Measurements from ENCODE around the gene GCG. TPM values are rescaled to one million over a fixed set of nuclear protein-coding genes. Genes with fewer than 3 reads are reported as not detected.

GCG gene
- total RNA-seq, 1 experiment from 2014 or later, result not detected

- TF ChIP-seq POLR2A (IDR thresholded peaks at IDR 0.05; ENCODE audit: borderline replicate concordance, extremely low read depth, insufficient read depth, insufficient read length) (no peak), EGR1 (IDR thresholded peaks at IDR 0.05; ENCODE audit: low read depth) (no peak), ZNF274 (IDR thresholded peaks at IDR 0.05; ENCODE audit: low read depth, low read length) (no peak), CBX3 (IDR thresholded peaks at IDR 0.05; ENCODE audit: low read depth) (no peak), EZH2phosphoT487 (IDR thresholded peaks at IDR 0.05; ENCODE audit: borderline replicate concordance) (no peak), ATF3 (IDR thresholded peaks at IDR 0.05) (no peak), SRF (IDR thresholded peaks at IDR 0.05; ENCODE audit: low read depth) (no peak), JUND (IDR thresholded peaks at IDR 0.05) (no peak), RAD21 (IDR thresholded peaks at IDR 0.05; ENCODE audit: low read depth) (no peak), REST (IDR thresholded peaks at IDR 0.05; ENCODE audit: low read depth) (no peak), SP1 (IDR thresholded peaks at IDR 0.05; ENCODE audit: low read depth) (no peak), ZFX (IDR thresholded peaks at IDR 0.05) (no peak), ELF1 (IDR thresholded peaks at IDR 0.05; ENCODE audit: borderline replicate concordance, low read depth) (no peak), TCF7L2 (IDR thresholded peaks at IDR 0.05; ENCODE audit: borderline replicate concordance, extremely low read depth, insufficient read depth, insufficient read length) (no peak)
- ChIA-PET CTCF (interaction anchor here (1.0 to 1.1 kb wide), 2 partner anchors 10 to 139 kb away, joined by 3 read pairs; no protein-coding TSS in a partner anchor), RAD21 (ENCODE audit: low non-redundant PET in 1 of 2, low total read pairs in 2 of 2, uncharacterized antibody in 2 of 2, unreplicated experiment in 2 of 2) (no interaction called here), POLR2A (no interaction called here)
- H3K79me2 ChIP-seq (ENCODE audit: insufficient read depth, low read length), result no peaks in the 10 kb centered on the region
- H2AFZ ChIP-seq (ENCODE audit: low read depth, low read length, poor library complexity, severe bottlenecking), result no peak overlapping the region
- H3K4me1 ChIP-seq (ENCODE audit: control insufficient read depth in 1 of 2, insufficient read depth in 2 of 2, low read length in 2 of 2), result no peaks in the 10 kb centered on the region
- intact Hi-C loops (cut with micrococcal nuclease), result no loop called here
- DNase-seq (ENCODE audit: low read depth, low spot score) (no peak), ATAC-seq (no peak)
- H3K27me3 ChIP-seq (ENCODE audit: insufficient read depth, low read length), result no peaks in the 10 kb centered on the region
- no peak overlapping the region for H3K4me2 ChIP-seq (ENCODE audit: low read length)
- BruUV-seq (replicated peaks), result no TSS peak
- H3K9me2 ChIP-seq (ENCODE audit: insufficient read depth), result no peaks in the 10 kb centered on the region
- no peaks in the 10 kb centered on the region for H4K20me1 ChIP-seq (ENCODE audit: insufficient read depth)
- no peak overlapping the region for H3K27ac ChIP-seq (ENCODE audit: low read depth, low read length)
- H3K9me3 ChIP-seq (ENCODE audit: control insufficient read depth in 1 of 2, insufficient read depth in 1 of 2, low read depth in 1 of 2, low read length in 2 of 2), result no peaks in the 10 kb centered on the region
- H3K4me3 ChIP-seq (replicated peaks in 1 of 2; ENCODE audit: low read depth in 1 of 2, low read length in 2 of 2), result no peak overlapping the region
- H3K9ac ChIP-seq (ENCODE audit: low read length), result no peak overlapping the region
- H3K36me3 ChIP-seq (ENCODE audit: control insufficient read depth in 1 of 2, insufficient read depth in 2 of 2, low read length in 2 of 2), result no peaks in the 10 kb centered on the region
Observed at GRCh38 chr2:162159446-162159845, 7.4 kb upstream of the GCG start.

All from HCT116 (cell line).